NCI-H524 treated with DMSO at 0.1 percent for 48 hours (cell line): Measurements from ENCODE around the gene GNA14.
"Not testable (repeated sequence)": the region's sequence is repeated elsewhere in the genome, so short reads cannot be mapped to it uniquely, and the experiment has no call there.

ENCODE experiments used
- DNase-seq: peaks from one replicate; lab custom pipeline; 2025; lab: John Stamatoyannopoulos, UW

The GNA14 gene

DNA sequence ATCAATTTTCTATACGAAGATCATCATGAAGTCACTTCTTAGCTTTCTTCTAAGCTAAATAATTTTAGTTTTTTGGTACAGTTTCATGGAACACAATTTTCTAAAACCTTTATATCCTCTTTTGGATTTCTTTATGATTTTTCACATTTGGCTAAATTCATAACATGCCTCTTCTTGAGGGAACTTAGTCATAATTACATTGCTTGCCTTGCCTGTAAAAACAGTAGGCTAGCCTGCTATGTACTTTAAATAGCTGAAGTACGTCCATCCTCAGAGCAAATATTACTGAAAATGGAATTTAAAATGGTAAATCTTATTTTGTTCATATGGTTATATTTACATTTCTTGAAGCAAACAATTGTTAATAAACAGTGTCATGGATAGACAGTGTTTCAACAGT is 245.8 kb downstream of the GNA14 start:
- no peak for DNase-seq

GRCh38 chr9:77399964-77400363 is 248.2 kb downstream of the GNA14 start:
- no peak for DNase-seq

DNA sequence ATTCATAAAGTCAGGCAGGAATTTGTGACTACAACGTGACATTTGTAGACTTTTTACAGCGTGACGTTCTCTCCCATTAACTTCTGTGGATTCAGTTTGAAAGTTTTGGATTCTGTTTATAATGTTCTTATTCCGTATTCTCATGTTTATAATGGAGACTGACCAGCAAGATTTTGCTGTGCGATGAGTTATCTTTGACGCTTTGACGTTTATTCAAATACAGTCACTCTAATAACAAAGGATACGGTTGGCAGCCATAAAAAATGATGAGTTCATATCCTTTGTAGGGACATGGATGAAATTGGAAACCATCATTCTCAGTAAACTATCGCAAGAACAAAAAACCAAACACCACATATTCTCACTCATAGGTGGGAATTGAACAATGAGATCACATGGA is 249.5 kb downstream of the GNA14 start:
- DNase-seq = not testable (repeated sequence)

GRCh38 chr9:77392328-77392727 is 255.8 kb downstream of the GNA14 start:
- no peak for DNase-seq

DNA sequence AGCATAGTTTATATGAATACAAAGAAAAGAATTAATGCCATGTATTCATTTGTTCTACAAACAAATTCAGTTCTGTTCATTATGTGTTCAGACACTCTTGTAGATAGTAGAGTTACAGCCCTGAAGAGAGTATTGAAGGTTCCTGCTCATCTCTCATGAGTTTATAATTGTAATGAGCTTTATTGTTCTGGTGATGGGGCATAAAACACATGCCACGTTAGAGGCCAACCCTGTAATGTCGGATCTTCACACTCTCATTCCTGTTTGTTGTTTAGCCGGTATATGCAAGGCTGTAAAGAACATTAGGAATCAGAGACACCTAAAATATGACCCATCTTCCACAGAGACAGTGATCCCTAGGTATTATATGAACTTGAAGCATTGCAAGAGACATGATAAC is 256.3 kb downstream of the GNA14 start:
- DNase-seq = no peak

GRCh38 chr9:77386187-77386586 is 261.9 kb downstream of the GNA14 start:
- no peak for DNase-seq

DNA sequence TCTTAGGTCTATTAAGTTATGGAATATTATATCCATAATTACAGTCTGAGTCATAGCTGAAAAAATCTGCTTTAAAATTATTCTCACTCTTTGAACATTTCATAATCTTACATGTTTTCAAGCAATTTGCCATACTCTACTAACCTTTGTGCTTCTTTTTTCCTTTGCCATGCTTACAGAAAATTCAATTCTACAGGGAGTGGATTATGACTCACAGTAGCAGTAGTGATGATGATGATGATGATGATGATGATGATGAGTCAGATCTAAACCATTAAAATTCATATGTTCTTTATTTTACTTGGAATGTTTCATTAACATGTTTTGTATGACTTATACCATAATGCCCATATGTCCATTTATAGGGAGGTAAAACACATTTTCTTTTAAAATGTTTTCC is 263.7 kb downstream of the GNA14 start:
- no peak for DNase-seq

DNA sequence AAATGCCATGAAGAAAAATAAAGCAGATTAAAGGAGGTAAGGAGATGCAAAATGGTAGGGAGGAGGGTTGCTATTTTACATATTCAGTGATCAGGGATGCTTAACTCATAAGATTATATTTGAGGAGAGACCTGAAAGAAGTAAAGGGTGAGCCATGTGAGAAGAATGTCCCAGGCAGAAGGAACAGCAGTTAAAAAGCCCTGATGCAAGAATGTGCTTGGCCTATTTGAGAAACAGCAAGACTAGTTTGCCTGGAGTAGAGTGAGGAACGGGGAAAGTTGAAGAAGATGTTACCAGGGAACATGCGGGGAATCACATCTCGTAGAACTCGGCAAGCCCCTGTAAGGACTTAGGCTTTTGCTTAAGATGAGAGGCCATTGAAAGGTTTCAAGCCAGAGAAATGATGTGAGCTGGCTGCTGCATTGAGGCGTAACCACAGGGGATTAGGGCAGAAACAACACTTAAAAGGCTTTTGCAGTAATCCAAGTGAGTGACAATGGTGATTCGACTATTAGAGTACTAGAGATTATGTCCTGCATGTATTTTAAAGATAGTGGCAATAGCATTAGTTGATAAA is 272.1 kb downstream of the GNA14 start:
- peak; percentile 53 for DNase-seq

- DNase-seq = no peak
These were observed 273.9 kb downstream of the GNA14 start for GRCh38 chr9:77374266-77374665.
